Glomerular endothelial cell (primary cell): ENCODE results near the gene ZNF175. TPM values are rescaled to one million over a fixed set of nuclear protein-coding genes. Genes with fewer than 3 reads are reported as not detected.
A peak's percentile ranks its signal among the peaks of the same experiment; 100 is the strongest.
"Not testable (repeated sequence)": the region's sequence is repeated elsewhere in the genome, so short reads cannot be mapped to it uniquely, and the experiment has no call there.

Source experiments
- DNase-seq: peaks from one replicate; pipeline ENCODE4 v3.0.0-alpha.2; 2011; ENCODE audit warnings: low read depth, low spot score; ENCODE audit errors: extremely low read depth
- total RNA-seq: library from RNA; depleted of rRNA; stranded (reverse); fragments of >200 nt; gene quantifications from 2 replicates; pipeline ENCODE4 v1.2.3, GENCODE V29; 2015

ZNF175 gene
- total RNA-seq, 1 donor from 2014 or later: 8.5 TPM

DNA sequence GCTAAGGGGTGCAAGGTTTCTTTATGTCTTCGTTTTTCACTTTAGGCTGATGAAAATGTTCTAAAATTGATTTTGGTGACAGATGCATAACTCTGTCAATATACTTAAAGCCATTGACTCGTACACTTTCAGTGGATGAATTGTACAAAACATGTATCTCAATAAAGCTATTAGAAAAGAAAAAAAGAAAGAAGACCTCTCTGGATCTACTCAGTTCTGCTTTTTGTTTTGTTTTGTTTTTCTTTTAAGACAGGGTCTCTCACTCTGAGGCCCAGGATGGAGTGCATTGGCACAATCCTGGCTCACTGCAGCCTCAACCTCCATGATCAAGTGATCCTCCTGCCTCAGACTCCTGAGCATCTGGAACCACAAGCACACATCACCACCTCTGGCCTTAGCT, 55.6 kb downstream of the ZNF175 start:
- no peak for DNase-seq

DNA sequence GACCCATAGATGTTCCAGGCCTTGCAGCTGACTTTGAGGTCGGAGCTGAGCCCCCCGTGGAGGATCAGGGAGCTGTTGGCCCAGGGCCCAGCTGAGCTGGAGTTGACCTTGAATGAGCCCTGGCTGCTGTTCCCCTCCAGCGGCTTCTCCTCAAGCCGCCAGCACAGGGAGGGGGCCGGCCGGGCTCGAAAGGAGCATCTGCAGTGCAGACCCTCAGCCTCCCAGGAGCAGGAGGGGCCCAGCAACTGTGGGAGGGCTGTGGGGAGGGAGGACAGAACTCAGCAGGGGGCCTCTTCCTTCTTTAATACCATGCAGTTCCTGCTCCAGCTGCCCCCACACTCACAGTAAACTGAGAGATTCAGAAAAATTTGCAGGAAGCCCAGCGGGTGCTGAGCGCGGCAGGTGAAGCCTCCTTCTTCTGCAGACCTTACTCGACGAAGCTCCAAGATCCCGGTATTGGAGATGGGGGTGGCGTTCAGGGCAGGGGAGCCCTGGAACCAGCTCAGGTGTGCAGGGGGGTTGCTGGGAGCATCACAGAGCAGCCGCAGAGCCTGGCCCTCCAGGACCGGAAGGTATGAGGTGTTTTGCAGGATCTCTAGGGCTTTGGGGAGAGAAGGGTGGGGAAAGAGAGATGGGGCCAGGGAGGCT, 56.5 kb downstream of the ZNF175 start:
- no peak for DNase-seq

DNA sequence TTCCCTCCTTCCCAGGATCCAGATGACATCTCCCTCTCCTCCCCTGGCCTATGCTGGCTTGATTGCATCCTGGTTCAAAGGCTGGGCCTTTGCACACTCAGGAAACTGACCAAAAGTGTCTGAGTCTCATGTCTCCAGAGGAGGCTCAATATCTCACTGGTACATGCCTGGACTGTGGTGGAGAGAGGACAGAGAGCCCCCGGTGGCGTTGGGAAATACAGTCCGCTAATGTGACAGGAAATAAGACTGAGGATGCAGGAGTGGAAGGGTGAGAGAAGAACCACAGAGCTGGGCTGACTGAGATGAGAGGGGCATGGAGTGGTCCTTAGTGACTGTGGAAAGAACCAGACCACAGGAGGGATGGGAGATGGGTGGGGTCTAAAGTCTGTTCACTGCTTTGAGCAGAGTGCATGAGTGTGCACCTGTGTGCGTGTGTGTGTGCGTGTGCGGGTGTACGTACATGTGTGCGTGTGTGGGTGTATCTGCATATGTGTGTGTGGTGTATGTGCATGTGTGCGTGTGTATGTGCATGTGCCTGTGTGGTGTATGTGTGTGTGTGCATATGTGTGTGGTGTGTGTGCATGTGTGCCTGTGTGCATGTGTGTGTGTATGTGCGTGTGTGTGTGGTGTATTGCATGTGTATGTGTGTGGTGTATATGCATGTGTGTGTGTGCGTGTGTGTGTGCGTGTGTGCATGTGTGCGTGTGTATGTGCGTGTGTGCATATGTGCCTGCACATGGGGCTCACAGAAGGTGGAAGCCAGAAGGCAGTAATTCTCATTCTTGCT, 57.3 kb downstream of the ZNF175 start:
- DNase-seq: no peak

DNA sequence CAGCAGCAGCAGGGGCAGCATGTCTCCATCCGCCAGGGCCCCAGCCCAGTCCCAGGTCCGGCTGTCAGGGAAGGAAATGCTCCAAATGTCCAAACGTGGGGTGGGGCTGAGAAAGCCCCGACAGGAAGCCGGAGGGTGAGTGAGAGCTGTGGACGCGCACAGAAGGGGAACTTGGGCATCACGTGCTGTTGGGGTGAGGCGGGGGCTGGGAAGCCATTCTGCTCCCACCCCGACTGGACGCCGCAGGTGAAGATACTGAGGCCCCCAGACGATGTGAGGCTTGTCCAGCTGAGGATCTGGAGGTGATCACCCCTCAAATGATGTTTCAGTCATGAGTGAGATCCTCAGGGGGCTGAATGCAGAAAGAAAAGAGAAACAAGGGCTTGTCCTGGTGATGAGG, 59.2 kb downstream of the ZNF175 start, which contains the start of gene SIGLEC5:
SIGLEC5 (minus strand) TSS at position 87 of the 400 bp plus-strand sequence; CDS start at position 21, 66 bp downstream.
- not testable (repeated sequence) for DNase-seq

DNA sequence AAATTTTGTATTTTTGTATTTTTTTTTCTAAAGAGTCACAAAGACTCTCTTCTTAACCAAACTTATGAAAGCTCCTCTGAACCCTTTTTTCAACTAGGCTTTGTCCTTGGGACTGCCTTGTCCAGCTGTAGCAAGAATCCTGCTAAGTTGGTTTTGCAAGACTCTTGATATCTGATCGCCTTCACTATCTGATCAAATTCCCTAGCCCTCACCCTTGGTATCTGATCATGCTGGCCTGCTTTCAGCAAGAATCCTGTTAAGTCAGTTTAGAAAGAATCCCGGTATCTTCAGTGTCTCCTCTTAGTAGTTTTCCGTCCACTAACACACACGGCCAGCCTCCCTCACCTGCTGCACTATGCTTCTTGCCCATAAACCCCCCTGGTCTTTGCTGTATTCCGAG, 61.0 kb downstream of the ZNF175 start:
- no peak for DNase-seq

DNA sequence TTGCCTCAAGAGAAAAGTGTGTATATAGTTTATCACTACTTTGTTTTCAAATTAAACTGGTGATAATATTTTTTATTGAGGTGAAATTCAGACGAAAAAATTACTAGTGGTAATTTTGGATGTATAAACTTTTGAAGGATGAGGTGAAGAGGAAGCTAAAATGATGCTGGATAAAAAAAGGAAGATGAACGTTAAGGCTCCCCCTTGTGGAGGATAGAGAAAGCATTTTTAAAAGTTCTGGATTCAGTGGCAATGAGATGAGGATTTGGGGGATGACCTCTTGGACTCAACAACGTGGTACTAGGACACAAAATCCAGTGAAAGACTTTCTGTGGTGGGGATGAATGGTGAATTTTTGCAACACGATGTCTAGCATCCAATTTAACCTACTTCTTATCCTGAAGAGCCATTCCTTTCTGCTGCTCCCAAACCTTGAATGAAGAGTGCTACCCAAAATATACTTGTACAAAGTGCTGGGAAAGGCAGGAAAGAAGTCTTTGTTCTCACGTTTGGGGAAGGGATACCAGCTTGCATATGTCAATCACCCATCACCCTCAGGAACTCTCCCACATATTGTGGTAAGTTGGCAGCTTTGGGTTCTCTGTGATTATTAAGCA, 66.4 kb downstream of the ZNF175 start:
- peak; percentile 1 for DNase-seq

DNA sequence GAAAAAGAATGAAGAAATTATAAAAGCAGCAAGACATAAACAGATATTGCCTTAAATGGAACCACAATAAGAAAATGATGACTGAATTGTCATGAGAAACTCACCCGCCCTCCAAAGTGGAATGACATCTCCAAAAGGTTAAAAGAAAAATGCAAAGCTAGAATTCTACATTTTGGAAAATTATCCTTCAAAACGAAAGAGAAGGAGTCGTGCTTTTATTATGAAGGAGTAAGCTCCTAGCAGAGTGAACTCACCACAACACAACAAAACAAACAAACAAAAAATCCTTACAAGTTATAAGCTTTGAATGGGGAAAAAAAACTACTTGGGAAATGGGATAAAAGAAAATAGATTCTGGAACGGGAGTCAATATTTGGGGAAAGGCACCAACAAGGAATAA, 68.8 kb downstream of the ZNF175 start:
- no peak for DNase-seq

DNA sequence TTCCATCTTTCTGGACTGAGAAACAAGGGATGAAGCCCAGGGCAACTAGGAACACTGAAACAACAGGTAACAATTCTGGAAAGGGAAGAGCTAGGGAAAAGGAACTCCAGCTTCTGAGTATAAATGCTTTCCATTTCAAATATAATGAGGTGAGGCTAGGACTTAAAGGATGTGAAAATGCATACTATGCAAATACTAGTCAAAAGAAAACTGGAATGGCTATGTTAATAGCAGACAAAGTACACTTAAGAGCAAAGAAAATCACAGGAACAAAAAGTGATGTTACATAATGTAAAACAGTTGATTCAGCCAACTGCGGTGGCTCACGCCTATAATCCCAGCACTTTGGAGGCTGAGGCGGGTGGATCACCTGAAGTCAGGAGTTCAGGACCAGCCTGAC, 69.3 kb downstream of the ZNF175 start:
- DNase-seq: no peak

DNA sequence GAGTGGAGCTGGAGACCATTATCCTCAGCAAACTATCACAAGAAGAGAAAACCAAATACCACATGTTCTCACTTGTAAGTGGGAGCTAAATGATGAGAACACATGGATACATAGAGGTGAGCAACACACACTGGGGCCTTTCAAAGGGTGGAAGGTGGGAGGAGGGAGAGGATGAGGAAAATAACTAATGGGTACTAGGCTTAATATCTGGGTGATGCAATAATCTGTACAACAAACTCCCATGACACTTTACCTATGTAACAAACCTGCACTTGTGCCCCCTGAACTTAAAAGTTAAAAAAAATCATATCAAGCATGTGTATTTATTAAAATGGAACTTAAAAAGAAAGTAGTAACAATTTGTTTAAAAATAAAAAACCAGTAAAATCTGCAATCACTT, 70.6 kb downstream of the ZNF175 start:
- no peak for DNase-seq

Other genes starting within 250 kb of the ZNF175 start
- 0.82 and 0.88 TPM in 2 replicates for gene VSIG10L, start 229.1 kb upstream of the ZNF175 start, total RNA-seq
- gene ETFB, start 204.9 kb upstream of the ZNF175 start, total RNA-seq: 64.5 and 70.8 TPM in 2 replicates
- gene CLDND2, start 202.3 kb upstream of the ZNF175 start, total RNA-seq: not detected in 2 replicates
- gene NKG7, start 198.6 kb upstream of the ZNF175 start, total RNA-seq: not detected in 2 replicates
- not detected in 2 replicates for gene LIM2, start 183.3 kb upstream of the ZNF175 start, total RNA-seq
- not detected in 2 replicates for gene C19orf84, start 180.7 kb upstream of the ZNF175 start, total RNA-seq
- not detected in 2 replicates for gene SIGLEC10, start 153.6 kb upstream of the ZNF175 start, total RNA-seq
- not detected in 2 replicates for gene SIGLEC8, start 112.8 kb upstream of the ZNF175 start, total RNA-seq
- gene CEACAM18, start 92.7 kb upstream of the ZNF175 start, total RNA-seq: not detected in 2 replicates
- not detected in 2 replicates for gene SIGLEC12, start 69.5 kb upstream of the ZNF175 start, total RNA-seq
- gene SIGLEC6, start 39.6 kb upstream of the ZNF175 start, total RNA-seq: not detected in 2 replicates
- gene SIGLEC5, start 59.1 kb downstream of the ZNF175 start, total RNA-seq: 0.93 TPM in 1 of 2 replicates, not detected in the other
- 0.35 and 0.44 TPM in 2 replicates for gene SIGLEC14, start 75.5 kb downstream of the ZNF175 start, total RNA-seq
- 2.5 and 4.8 TPM in 2 replicates for gene SPACA6, start 122.0 kb downstream of the ZNF175 start, total RNA-seq
- not detected in 2 replicates for gene HAS1, start 152.7 kb downstream of the ZNF175 start, total RNA-seq
- not detected in 2 replicates for gene FPR1, start 180.6 kb downstream of the ZNF175 start, total RNA-seq
- not detected in 2 replicates for gene FPR2, start 189.9 kb downstream of the ZNF175 start, total RNA-seq
- gene FPR3, start 223.9 kb downstream of the ZNF175 start, total RNA-seq: not detected in 2 replicates